RWPE2 (cell line): ENCODE measurements around the gene USP36.

ENCODE experiments used
- ATAC-seq: fragments of 200-7000 bp; cut with Tn5 transposase; 3 replicates; pipeline ENCODE4 v1.9.1; 2021; ENCODE audit warnings: low read depth
- DNase-seq: peaks from one replicate; pipeline ENCODE4 v3.0.0-alpha.2; 2020; ENCODE audit warnings: low spot score
- H3K27ac ChIP-seq: fragments of 450-650 bp; 2 replicates; pipeline ENCODE4 v1.5.1; 2017; ENCODE audit warnings: mild to moderate bottlenecking; ENCODE audit not compliant: poor library complexity, severe bottlenecking
- H3K27me3 ChIP-seq: fragments of 250-450 bp; sonication (Bioruptor Pico); 2 replicates; pipeline ENCODE4 v1.5.1; 2021; ENCODE audit warnings: mild to moderate bottlenecking, moderate library complexity; ENCODE audit not compliant: insufficient read depth, poor library complexity, severe bottlenecking
- H3K36me3 ChIP-seq: fragments of 250-450 bp; sonication (Bioruptor Pico); 2 replicates; pipeline ENCODE4 v1.5.1; 2020; ENCODE audit warnings: low read depth, mild to moderate bottlenecking, moderate library complexity
- H3K4me1 ChIP-seq: fragments of 250-450 bp; sonication (Bioruptor Pico); 2 replicates; pipeline ENCODE4 v1.5.1; 2021; ENCODE audit warnings: mild to moderate bottlenecking, moderate library complexity; ENCODE audit not compliant: insufficient read depth, poor library complexity, severe bottlenecking
- H3K4me3 ChIP-seq: fragments of 250-450 bp; sonication (Bioruptor Pico); 2 replicates; pipeline ENCODE4 v1.5.1; 2021; ENCODE audit warnings: mild to moderate bottlenecking, moderate library complexity; ENCODE audit not compliant: severe bottlenecking
- H3K9me3 ChIP-seq: fragments of 250-450 bp; sonication (Bioruptor Pico); 2 replicates; pipeline ENCODE4 v1.5.1; 2021; ENCODE audit warnings: mild to moderate bottlenecking, moderate library complexity; ENCODE audit not compliant: severe bottlenecking
- CTCF ChIP-seq: fragments of 450-650 bp; IDR thresholded peaks from one replicate; pipeline ENCODE4 v1.5.1; 2017; ENCODE audit warnings: mild to moderate bottlenecking, moderate library complexity; ENCODE audit not compliant: poor library complexity, severe bottlenecking

Gene USP36

GRCh38 chr17:78842881-78843565 is 2.4 kb upstream of the USP36 start:
- Histone ChIP-seq H3K4me3 (no peak overlapping the region), H3K27ac (no peak overlapping the region), H3K9me3 (no peaks in the 10 kb centered on the region), H3K4me1 (peaks cover 4% of the 10 kb centered on the region), H3K27me3 (no peaks in the 10 kb centered on the region), H3K36me3 (peaks cover 5% of the 10 kb centered on the region)
- DNase-seq (no peak), ATAC-seq (no peak)
- peak; percentile 60 for TF ChIP-seq CTCF

- peak overlapping the region; percentile 68 for H3K4me3 ChIP-seq
- peaks cover 4% of the 10 kb centered on the region for H3K4me1 ChIP-seq
- DNase-seq (no peak), ATAC-seq (peak; percentile 32)
- H3K36me3 ChIP-seq: peaks cover 31% of the 10 kb centered on the region
- H3K27me3 ChIP-seq: no peaks in the 10 kb centered on the region
- no peak for TF ChIP-seq CTCF
- peak overlapping the region; percentile 75 for H3K27ac ChIP-seq
- H3K9me3 ChIP-seq: no peaks in the 10 kb centered on the region
Observed at GRCh38 chr17:78840530-78840779, 159 bp downstream of the USP36 start.

DNA sequence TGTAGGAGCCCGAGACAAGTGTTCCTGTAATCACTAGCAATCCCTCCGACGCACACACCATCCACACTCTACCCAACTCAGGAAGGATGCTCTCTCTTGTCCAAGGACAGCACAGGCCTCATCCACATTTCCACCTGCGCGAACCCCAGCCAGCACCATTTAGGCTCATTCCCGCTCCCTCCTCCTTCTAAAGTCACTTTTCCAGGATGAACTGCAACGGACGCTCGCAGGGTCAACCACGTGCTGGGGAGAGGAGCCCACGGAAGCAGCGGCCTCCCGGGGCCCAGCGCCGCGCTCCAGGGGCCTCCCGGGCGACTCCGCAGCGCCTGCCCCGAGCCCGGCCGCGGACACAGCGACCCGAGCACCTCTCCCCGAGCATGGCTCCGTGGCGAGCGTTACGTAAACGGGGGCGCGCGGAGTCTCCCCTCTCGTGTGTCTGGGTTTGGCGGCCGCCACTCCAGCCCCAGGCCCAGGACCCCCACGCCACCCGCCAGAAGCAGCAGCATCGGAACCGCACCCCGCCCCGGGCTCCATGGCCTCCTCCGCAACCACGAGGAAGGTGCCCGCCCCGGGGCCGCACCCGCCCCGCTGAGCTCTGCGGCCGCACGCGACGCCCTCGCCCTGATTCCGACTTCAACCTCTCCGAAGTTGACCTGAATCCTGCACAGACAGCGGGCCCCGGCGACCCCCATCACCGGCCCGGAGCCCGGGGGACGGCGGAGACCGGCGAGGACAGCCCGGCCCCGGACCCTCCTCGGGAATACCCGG is 668 bp downstream of the USP36 start:
- no peak for TF ChIP-seq CTCF
- H3K4me3 ChIP-seq: peak overlapping the region; percentile 68
- peaks cover 36% of the 10 kb centered on the region for H3K36me3 ChIP-seq
- H3K9me3 ChIP-seq: no peaks in the 10 kb centered on the region
- H3K27ac ChIP-seq: peak overlapping the region; percentile 75
- peaks cover 4% of the 10 kb centered on the region for H3K4me1 ChIP-seq
- H3K27me3 ChIP-seq: no peaks in the 10 kb centered on the region
- DNase-seq (no peak), ATAC-seq (peak; percentile 24)

GRCh38 chr17:78839235-78839761 is 1.3 kb downstream of the USP36 start:
- Histone ChIP-seq H3K27ac (peak overlapping the region; percentile 75), H3K9me3 (no peaks in the 10 kb centered on the region), H3K4me1 (peaks cover 4% of the 10 kb centered on the region), H3K36me3 (peaks cover 42% of the 10 kb centered on the region), H3K27me3 (no peaks in the 10 kb centered on the region), H3K4me3 (peak overlapping the region; percentile 68)
- ATAC-seq (peak; percentile 20; the same call in 1 of the 3 replicates), DNase-seq (no peak)
- TF ChIP-seq CTCF: no peak
